Stimulated activated CD4-positive, alpha-beta T cell treated with anti-CD3 and anti-CD28 coated beads, TNF-alpha, amount 100 ng/mL, for 48 hours (primary cell): Measurements from ENCODE around the gene VPS37D.
A peak's percentile ranks its signal among the peaks of the same experiment; 100 is the strongest.

Experiments used
- DNase-seq, 3 donors: peaks; one replicate each; pipeline ENCODE4 v3.0.0-alpha.2; 2020; ENCODE audit warnings: low read depth in 3 of 3

VPS37D gene

DNA sequence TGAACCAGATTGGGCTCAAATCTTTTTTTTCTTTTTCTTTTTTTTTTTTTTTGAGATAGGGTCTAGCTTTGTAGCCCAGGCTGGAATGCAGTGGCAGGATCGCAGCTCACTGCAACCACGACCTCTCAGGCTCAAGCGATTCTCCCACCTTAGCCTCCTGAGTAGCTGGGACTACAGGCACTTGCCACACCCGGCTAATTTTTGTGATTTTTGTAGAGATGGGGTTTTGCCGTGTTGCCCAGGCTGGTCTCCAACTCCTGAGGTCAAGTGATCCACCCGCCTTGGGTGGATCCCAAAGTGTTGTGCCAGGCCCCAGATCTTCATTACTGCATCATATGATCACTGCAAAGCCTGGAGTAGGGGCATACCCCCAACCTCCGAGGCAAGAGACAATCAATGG, 12.9 kb downstream of the VPS37D start:
- no peak for DNase-seq

DNA sequence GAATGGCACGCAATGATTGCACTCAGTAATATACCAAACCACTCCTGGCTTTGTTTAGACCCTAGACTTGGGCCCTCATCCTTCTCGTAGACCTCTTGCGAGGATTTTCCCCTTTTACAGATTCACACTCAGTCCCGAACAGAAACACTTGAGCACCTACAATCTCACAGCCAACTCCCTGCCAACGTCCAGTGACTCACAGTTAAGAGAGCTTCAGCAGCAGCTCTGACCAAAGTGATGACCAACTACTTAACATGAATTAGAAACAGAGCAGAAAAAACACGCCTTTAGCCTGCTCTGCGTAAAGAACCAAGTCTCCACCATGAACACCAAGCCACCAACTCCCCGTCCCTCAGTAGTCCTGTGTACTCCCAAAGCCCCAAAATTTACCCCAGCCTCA, 13.4 kb downstream of the VPS37D start:
- no peak for DNase-seq

DNA sequence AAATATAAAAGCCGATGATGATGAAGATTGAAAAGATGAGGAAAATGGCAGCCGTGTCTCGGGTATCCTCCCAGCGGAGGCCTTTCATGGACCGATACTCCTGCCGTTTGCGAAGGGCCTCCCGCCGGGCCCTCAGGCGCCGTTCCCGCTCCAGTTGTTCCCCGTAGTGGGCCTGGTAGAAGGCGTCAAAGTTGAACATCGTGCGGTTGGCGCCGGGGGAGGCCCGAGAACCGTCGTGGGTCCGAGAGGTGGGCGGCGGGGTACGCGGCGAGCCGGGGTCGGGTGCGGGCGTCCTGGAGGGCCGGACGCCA, 15.1 kb downstream of the VPS37D start:
- DNase-seq: no peak

DNA sequence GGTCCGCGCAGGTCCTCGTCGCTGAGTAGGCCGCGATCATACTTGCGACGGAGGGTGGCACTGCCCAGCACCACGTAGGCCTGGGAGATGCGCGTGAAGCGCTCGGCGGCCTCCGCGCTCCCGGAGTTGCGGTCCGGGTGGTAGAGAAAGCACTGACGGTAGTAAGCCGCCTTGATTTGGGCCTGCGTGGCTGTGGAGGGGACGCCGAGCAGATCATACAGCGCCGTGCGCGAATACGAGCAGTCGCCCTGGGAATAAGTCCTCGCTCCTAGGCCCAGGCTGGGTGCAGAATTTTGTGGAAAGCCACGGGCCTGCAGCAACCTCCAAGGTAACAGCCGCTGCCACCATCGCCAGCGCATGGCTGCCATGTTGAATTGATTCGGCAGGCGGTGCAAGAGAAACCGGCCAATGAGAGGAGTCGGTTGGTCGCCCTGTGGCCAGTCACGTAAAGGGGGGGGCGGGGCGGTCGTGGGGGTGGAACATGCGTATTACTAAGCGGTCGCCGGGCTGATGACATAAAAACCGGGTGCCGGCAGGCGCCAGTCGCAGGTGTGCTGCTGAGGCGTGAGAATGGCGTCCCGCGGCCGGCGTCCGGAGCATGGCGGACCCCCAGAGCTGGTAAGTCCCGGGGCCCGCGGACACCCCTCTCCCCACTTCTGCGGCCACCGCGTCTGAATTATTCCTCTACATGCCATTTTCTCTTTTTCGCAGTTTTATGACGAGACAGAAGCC, 15.6 kb downstream of the VPS37D start, which contains the start of the genes BUD23 and DNAJC30:
TSS of gene BUD23 (plus strand) at position 542 of the 732 bp plus-strand sequence. CDS start at position 571, 29 bp downstream.
TSS of gene DNAJC30 (minus strand) at position 398 of the 732 bp plus-strand sequence. CDS start at position 368, 30 bp downstream.
- peak; percentile 94 to 99 (median 97) for DNase-seq

DNA sequence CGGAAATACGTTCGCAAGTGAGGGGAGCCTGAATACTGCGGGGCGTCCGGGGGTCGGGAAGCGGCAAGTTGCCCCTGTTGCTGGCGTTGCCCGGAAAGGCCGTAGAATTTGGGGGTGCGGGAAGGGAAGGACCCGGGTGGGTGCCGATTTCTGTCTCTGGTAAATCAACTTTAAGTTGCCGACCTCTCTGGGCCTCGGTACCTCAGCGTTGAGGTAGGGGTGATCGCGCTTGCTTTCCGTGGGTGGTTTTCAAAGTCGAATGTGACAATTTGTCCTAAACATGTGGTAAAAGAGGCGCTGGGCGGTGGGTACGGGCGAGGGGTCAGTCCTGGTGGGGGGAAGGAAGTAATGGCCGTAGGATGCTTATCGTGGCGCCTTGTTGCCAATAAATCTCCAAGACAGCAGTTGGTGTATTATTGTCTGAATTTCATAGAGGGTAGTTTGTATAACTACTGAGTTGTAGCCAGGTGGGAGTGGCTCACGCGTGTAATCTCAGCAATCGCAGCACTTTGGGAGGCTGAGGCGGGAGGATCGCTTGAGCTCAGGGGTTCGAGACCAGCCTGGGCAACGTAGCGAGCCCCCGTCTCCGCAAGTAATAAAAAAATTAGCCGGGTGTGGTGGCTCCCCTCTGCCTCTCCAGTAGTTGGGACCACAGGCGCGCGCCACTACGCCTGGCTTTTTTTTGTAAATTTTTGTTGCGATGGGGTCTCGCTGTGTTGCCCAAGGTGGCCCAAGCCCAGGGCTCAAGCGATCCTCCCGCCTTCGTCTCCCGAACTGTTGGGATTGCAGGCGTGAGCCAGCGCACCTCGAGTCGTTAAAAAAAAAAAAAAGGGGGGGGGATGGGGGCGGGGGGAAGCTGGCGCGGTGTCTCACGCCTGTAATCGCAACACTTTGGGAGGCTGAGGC, 16.4 kb downstream of the VPS37D start:
- DNase-seq: no peak

DNA sequence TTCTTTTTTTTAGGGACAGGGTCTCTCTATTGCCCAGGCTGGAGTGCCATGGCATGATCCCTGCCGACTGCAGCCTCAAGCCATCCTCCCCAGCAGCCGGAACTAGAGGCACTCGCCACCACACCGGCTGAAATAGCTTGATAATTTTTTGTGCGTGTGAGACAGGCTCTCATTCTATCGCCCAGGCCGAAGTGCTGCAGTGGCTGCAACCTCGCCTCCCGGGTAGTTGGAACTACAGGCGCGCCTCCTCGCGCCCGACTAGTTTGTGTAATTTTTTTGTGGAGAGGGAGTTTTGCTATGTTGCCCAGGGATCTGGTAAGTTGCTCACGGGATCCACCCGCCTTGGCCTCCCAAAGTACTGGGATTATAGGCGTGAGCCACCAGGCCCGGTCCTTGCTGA, 17.7 kb downstream of the VPS37D start:
- DNase-seq: no peak

DNA sequence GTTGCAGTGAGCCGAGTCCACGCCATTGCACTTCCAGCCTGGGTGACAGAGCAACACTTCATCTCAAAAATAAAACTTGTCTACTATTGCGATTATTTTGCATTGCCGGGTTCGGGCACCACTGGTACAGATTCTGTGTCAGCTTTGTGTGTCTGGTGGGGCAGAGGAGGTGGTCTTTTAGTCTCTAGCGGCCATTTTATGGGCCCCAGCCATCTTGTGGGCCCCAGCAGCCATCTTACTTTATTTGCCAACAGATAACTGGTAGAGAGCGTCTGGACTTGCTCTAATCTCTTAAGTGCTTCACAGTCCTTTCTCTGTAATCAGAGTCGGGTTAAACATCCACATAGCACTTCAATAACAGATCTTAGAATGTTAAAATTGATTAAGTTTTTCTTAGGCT, 20.7 kb downstream of the VPS37D start:
- DNase-seq: no peak

DNA sequence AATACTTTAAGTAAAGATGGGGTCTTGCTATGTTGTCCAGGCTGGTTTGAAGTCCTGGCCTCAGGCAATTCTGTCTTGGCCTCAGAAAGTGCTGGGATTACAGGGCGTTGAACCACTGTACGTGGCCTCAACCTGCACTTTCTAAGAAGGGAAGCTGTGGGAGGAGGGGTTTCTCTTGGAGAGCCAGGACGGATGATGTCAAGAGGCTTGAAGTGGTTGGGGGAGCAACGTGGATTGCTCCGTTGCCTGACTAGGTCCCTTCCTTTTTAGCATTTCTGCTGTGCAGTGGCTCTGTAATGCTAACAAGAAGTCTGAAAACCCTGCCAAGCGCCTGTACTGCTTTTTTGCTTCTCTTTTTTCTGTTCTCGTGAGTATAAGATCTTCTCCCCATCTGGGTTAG, 23.0 kb downstream of the VPS37D start:
- no peak for DNase-seq

DNA sequence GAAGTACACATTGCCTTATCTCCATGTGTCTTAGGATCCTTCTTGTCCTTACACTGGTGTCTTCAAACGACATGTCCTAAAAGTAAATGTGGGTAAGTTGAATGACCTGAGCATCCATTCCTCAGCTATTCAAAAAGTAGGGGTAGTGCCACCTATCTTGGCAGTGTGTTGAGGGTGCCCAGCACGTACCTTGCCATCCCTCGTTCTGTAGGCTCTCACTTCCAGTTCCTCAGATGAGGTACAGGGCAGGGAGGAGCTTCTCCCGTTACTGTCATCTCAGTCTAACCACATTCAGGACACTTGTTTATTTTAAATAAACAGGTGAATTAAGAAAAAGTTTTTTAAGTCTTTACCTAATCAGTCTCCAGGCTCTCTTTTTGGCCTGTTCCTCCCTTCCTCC, 28.7 kb downstream of the VPS37D start:
- DNase-seq: no peak

DNA sequence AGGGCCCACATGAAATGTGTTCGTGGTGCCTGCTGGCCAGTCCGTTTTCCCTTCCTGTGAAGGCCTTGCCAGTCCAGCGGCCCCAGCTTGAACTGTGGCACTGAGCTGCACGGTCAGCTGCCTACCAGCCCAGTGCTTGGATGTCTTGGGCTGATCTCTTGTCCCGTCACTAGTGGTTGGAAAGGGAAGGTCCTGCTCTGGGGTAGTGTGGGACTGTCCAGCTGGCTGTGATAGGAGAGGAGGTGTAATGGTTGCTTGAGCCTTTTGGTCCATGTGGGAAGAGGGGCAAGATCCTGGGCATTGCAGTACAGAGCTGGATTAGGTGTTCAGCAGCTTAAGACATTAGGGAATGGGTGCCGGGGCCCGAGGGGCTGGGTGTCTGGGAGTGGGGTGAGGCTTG, 30.8 kb downstream of the VPS37D start:
- DNase-seq: no peak

DNA sequence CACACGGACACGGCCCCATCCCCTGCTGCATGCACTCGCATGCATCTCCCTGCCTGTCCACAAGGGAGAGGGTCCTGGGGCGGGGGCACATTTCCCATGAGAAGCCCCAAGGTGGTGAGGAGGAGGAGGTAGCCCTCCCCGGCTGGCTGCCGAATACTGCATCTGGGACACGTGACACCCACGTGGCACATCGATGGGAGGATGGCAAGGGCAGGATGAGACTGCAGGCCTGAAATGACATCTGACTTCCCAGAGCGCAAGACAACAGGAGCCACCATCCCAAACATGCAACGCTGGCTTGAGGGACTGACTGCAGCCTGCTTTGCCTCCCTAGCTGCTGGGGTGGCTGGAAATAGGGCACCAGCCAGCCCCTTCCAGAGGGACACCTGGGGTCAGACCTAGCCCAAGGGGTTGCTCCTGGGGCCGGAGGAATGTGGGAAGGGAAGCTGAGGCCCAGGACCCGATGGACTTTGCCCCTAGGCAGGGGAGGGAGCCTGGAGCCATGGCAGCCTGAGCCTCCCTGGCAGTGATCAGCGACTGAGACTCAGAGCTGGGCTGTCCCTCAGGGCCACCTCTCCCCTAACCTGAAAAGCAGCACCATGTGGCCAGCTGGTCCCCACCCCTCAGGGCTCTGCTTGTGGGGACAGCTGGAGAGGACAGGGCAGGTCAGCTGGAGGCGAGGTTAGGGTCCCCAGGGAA, 31.9 kb downstream of the VPS37D start:
- DNase-seq: no peak

DNA sequence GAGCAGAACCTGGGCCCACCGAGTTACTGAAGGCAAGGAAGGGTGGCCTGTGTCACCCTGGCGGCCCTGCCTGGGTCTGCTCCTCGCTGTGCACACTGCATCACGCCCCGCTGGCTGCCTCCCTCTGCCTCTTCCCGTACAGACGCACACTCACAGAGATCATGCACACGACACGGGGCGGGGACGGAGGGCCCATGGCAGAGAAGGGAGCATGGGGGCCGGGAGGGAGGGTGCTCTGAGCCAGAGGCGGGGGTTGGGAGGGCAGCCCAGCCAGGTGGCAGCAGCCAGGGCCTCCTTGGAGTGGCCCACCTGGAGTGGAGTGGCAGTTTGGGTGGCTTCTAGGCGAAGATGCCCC, 32.4 kb downstream of the VPS37D start:
- no peak for DNase-seq

DNA sequence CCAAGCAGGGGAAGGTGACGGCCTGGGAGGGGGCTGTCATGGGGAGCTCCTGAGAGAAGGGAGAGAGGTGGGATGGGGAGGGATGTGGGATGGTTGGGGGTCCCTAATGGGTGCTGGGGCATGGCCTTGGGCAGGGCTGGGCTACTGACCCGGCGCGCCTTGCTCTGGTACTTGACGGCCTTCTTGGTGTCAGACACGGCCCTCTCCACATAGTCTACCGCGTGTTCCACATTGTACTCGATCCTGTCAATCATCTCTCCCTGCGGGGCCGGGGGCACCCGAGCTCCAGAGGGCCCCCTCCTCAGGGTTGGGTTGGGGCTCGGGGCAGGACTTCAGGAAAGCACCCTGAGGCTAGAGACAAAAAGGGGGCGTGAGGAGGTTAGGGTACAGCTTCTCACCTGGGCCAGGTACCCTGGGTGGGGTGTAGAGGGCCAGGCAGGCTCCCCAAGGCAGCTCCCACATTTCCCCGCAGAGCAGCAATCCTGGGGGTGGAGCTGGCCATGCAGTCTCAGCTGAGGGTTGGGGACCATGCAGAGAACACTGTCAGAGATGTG, 33.0 kb downstream of the VPS37D start:
- DNase-seq: no peak

DNA sequence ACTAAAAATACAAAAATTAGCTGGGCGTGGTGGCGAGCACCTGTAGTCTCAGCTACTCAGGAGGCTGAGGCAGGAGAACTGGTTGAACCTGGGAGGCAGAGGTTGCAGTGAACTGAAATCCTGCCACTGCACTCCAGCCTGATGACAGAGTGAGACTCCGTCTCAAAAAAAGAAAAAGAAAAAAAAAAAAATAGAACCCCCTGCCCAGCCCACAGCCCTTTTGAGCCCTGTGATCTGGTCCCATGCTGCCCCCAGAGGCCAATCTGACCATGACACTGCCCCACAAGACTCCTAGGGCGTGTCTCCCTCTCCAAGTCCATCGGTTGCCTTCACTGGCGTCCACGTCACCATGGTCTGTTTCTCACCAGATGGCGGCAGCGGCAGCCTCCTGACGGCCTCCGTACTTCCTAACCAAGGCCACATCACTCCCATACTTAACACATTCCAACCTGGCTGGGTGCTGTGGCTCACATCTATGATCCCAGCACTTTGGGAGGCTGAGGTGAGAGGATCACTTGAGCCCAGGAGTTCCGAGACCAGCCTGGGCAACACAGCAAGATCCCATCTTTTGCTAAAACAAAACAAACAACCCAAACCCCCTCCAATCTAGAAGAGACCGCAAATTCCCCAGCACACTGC, 33.8 kb downstream of the VPS37D start:
- peak in 1 of 3 donors; percentile 40 for DNase-seq

DNA sequence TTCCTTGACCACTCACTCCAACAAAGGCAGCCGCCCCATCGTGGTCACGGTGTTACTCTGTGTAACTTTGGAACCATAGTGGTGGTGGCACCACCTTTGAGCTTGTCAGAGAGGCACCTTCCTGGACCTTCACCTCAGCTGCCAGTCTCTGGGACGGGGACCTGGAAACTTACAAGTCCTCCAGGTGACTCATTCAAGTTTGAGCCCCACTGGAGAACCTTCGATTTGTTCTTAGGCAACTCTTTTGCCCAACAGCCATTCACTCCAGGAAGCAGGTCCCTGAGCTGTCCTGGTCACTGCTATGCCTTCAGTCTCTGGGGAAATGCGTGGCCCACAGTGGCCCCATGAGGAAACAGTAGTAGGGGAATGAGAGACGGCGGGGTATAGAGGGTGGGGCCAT, 34.6 kb downstream of the VPS37D start:
- no peak for DNase-seq

DNA sequence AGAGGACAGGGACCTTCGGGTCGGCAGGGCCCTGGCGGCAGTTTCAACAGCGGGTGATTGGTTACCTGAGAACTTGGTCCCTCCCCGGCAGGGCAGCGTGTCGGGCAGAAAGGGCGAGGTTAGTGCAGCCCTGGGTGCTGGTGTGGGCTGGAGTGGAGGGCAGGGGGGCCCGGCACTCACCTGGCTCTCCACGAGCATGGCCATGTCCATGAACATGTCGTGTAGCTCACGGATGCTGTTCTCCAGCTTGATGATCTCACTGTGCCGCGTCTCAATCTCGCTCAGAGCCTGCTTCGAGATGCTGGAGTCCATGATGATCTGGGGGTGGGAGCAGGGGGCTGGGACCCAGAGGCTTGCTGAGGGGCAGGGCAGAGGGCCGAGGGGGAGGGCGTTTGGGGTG, 35.0 kb downstream of the VPS37D start:
- DNase-seq: no peak

DNA sequence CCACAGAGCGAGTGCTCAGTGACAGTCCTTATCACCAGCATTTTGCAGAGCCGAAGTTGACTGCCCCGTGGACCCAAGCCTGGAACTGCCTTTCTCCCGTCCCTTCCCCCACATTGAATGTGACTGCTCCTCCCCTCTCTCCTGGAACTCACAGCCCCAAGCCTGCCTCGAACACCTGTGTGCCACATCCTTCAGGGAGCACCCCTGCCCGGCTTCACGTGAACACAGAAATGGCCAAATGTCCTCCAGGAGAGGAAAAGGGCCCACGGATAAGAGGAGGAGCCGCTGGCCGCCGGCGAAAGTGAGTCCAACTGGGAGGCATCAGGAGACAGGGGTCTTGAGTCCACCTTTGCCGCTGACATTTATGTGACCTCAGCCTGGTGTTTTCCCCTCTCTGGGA, 35.6 kb downstream of the VPS37D start:
- DNase-seq: no peak

DNA sequence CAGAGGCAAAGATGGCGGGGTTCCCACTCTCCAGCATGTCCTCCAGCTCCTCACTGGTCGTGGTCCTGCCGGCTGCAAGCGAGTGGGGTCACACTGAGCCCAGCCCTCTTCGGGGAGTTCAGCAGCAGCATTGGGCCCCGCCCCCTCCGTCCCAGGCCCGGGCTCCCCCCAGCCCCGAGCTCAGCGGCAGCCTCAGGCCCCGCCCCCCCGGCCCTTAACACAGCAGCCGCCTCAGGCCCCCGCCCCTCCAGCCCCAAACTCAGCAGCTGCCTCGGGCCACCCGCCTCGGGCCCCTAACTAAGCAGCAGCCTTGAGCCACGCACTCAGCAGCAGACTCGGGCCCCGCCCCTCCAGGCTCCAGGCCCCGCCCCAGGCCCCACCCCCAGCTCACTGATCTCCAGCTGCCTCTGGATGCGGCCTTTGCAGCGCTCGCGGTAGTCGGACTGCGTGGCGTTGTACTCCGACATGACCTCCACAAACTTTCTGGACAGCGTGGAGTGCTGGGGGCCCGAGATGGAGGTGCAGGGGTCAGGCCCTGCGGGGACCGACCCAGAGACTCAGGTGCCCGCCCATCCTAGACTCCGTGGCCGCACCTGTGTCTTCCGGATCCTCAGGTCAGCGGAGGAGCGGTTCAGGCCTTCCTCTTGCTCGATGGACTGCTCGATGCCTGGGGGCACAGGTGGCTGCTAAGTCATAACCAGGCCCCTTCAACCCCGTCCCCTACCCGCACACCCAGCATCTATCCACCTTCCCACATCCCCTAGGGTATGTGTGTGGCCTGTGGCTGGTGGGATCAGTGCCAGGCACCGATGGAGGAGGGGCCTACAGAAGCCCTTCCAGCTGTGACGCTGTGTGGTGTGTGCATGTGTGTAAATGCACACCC, 36.4 kb downstream of the VPS37D start:
- peak in 1 of 3 donors; percentile 47 for DNase-seq

DNA sequence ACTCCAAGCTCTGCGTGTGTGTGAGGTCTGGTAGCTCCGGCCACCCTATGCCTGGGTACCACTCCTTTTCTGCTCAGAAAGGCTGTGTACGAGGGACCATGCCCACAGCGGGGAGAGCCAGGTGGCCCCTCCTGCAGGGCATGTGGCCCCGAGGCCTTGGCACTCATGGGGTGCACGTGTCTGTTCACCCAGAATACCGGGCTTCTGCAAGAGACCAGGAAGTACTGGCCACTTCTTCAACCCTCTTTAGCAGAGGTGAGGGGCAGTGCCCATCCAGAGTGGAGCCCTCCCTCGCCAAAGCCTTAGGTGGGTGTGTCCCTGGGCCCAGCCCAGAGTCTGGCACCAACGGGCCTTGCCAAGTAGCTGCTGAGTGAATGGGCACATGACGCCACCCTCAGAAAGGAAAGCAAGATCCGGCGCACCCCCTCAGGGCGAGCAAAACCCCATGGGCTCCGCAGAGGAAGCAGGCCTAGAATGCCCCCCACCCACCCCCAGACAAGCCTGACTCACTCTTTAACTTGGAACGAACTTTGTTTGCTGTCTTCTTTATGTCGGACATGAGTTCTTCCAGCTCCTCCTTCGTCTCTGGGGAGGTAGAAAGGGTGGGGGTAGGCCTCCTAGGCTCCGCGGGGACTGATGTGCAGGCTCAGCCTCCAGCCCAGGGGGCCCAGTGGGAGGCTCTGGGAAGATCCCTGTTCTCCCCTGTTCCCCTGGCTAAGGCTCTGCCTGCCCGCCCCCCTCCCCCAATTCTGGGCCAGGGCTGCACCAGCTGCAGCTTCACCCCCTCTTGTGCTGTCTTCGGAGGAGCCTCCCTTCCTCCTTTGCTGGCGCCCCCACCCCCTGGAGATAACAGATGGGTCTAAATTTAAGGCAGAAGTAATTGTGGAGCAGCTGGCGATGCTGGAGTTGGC, 37.3 kb downstream of the VPS37D start:
- DNase-seq: no peak

DNA sequence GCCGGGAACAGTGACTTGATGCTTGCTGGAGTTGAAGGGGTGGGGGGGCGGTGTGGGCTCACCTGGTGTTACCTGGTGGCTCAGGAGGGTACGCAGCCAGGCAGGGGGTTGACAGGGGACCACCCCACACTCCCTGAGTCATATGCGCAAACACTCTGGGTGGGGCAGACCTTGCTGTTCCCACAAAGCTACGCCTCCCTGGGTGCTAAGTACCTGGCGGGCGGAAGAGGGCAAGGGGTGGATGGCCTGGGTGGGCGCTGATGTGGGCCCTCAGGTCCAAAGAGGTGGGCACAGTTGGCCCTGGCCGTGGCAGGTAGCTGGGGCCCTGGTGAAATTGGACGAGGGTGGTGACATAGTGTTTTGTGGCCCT, 37.9 kb downstream of the VPS37D start:
- no peak for DNase-seq
